Activated T-cell treated with anti-CD3 and anti-CD28 coated beads, Interleukin-2, amount 50 U/mL, for 1 hour (primary cell): ENCODE measurements around the gene PRCD.
"Not testable (repeated sequence)": the region's sequence is repeated elsewhere in the genome, so short reads cannot be mapped to it uniquely, and the experiment has no call there.

ENCODE experiments used
- DNase-seq: peaks from one replicate; pipeline ENCODE4 v3.0.0-alpha.2; 2020

Gene PRCD

DNA sequence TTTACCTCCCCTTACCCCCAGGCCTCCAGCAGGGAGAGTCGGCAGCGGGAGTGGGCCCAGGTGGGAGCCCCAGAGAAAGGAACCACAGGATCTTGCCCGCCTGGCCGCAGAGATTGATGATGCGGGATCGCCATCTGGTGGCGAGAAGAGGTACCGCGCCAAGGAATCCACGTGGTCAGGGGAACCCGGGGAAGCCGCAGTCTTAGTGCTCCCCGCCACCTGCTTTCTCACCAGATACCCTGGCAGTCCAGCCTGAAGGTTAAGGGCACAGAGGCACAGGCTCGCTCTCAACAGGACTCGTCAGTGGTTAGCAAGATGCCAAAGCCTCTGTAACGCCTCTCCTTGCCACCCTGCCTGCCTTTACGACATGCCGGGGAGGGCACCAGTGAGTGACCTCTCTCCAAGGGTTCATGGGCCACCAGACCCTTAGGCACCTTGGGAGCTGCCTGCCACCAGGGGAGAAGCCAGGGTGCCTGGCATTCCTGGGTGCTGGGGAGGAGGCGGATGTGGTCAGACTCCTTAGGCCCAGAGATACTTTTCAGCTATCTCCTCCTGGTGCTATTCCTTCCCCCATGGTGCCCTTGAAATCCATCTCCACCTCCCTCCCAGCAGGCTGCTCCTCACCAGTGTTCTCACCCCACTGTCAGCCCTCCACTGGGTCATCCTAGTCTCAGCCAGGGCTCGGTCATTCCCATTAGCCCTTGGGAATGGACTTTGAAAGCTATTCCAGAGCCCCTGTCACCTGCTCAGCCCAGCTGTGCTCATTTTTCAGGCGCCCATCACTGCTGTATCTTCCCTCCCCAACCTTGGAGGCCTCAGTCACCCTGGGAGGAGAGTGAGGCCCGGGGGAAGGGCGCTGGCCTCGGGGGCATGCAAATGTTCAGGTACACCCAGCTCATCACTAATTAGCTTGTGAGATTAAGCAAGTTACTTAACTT is 33.2 kb upstream of the PRCD start:
- DNase-seq, result peak; percentile 95

DNA sequence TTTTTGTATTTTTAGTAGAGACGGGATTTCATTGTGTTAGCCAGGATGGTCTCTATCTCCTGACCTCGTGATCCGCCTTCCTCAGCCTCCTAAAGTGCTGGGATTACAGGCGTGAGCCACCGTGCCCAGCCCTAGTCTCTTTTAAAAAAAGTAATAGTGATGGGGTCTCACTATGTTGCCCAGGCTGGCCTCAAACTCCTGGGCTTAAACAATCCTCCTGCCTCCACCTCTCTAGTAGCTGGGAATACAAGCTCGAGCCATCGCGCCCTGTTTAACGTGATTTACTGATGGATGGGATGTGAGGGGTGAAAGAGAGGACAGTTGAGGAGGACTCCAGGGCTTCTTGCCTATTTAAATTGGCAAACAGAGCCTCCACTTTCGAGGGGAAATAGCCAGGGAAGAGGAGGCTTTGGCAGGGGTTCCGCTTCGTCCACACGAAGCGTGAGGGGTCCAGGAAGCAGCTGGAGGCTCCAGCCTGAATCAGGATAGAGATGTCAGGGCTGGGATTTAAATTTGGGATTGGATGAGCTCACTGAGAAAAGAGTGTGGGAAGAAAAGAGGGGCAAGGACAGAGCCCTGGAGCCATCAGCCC is 31.3 kb upstream of the PRCD start:
- not testable (repeated sequence) for DNase-seq

DNA sequence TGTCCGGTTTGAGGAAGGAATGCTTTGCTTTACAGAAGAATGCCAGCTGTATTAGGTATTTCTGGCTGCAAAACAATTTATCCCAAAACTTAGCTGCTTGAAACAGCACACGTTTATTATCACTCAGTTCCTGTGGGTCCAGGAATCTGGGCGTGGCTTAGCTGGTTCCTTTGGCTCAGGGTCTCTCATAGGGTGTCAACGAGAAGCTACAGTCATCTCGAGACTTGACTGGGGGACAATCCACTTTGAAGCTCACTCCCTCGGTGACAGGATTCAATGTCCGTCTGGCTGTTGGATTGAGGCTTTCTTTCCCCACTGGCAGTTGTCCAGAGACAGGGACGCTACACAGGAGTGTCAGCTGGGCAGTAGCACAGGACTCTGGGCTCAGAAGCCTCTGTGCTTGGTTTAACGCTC is 29.0 kb upstream of the PRCD start:
- no peak for DNase-seq

DNA sequence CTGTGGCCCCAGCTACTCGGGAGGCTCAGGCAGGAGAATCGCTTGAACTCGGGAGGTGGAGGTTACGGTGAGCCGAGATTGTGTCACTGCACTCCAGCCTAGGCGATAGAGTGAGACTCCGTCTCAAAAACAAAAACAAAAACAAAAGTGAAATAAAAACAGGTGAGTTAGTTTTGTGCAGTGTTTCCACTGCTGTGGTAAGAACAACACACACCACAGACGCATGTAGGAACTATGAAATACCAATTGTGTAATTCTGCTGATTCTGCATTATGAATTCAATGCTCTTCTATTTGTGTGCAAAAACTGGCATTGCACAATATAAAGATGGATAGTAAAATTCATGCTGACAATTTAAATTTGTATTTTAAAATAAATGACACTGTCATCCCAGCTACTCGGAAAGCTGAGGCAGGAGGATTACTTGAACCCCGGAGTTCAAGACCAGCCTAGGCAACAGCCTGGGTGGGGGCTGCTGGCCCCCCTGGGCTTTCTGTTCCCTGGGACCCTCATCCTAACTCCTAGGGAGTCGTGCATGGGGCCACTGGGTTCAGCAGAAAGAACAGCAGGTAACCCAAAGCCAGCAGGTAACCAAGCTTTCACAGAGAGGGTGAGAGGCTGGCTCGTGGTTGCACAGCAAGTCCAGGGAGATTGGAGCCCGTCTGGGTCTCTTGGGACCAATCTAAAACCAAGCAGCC is 28.0 kb upstream of the PRCD start:
- DNase-seq, result no peak

DNA sequence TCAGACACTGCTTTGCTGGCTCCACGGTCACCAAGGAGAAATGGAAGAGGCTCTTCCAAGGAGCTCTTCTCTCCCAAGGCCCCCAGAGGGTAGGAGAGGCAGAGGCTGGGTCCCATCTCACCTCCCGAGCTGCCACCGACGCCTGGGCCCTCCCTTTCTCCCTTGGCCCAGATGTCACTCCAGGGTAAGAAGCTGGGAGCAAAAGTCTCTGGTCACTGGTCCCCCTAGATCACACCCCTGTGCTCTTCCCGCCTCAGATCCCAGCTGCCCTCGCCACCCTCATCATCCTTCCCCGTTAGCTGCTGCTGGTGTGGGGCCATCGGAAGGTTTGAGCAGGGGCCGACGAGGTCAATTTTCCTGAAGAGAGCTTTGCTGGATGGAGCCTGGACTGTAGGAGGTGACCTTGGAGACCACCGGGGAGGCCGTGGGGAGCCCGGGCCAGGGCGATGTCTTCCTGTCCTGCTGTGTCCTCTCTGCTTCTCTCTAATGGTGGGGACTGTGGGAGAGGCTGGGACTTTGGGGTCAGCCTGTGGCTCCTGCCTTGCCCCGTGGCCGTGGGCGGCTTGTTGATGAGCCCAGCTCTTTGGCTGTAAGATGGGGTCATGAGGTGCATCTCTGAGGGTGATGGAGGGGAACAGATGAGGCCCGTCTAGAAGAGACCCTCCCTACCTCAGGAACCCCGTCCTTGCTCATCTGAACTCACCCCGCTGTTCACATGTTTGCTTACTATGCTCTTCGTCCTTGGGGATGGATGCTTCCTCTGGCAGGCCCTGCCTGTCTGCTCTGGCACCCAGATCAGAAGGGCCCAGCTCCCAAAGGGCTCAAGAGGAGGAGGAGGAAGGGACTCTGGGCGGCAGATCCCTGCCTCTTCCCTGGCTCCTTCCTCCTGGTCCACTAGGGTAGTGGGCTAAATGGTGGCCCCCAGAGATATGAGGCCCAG is 27.2 kb upstream of the PRCD start:
- DNase-seq, result no peak

DNA sequence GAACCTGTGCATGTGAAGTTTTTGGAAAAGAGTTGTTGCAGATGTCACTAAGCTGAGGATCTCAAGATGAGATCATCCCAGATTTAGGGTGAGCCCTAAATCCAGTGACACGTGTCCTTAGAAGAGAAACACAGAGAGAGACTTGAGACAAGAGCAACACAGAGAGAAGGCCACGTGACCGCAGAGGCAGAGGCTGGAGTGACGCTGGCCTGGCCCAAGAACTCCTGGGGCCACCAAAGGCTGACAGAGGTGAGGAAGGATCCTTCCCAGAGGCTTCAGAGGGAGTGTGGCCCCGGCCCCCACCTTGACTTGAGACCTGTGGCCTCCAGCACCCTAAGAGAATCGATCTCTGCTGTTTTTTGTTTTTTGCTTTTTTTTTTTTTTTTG is 26.5 kb upstream of the PRCD start:
- DNase-seq, result no peak

DNA sequence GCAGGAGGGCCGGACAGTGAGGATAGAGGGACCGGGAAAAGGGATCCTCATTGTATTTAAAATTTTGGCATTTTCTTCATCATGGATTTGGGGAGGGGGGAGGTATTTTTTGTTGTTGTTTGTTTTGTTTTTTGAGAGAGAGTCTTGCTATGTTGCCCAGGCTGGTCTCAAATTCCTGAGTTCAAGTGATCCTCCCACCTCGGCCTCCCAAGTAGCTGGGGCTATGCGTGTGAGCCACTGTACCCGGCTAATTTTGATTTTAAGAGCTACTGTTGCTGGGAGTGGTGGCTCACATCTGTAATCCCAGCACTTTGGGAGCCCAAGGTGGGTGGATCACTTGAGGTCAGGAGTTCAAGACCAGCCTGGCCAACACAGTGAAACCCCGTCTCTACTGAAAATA is 25.5 kb upstream of the PRCD start:
- not testable (repeated sequence) for DNase-seq

DNA sequence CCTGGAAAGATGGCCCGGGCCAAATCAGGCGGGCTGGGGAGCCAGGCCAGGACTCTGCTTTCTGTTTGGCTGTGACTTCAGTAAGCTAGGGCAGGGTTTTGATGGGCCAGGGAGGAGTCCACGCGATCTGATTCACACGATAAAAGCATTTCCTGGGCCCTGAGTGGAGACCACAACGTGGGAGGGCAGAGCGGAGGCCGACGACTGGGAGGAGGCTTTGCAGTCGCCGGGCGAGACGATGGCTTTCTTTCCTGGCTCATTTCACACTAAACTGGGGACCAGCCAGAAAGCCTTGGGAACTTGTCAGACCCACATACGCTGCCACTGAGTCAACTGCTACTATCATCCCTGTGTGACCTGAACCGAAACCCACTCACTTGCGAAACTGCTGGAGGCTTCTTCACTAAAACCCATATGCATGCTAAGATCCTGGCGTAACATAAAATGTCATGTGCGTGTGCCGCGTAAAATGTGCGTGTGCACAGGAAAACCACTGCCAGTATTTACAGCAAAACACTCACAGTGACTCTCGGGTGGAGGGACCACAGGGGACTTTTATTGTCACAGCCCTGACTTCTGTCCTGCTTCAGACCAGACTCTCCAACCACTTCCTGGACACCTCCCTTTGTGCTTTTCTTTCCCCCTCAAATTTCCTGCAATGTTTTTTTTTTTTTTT is 24.4 kb upstream of the PRCD start:
- DNase-seq, result peak; percentile 81

DNA sequence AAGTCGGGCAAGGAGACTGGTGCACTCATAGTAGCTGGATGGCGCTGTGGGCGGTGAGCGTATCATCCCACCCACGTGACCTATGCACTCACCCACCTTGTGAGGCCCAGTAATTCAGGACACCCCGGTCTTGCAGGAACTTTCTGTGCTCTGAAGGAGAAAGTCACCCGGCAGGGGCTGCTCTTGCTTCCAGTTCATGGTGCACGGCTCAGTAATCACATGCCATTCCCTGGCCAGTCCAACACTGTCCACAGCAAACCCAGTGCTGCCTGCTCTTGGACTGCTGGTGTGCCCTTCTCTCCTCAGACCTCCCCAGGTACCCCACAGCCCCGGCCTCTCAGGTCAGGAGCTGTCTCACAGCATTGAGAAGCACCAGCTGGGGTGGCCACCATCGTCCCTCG is 22.2 kb upstream of the PRCD start:
- no peak for DNase-seq

DNA sequence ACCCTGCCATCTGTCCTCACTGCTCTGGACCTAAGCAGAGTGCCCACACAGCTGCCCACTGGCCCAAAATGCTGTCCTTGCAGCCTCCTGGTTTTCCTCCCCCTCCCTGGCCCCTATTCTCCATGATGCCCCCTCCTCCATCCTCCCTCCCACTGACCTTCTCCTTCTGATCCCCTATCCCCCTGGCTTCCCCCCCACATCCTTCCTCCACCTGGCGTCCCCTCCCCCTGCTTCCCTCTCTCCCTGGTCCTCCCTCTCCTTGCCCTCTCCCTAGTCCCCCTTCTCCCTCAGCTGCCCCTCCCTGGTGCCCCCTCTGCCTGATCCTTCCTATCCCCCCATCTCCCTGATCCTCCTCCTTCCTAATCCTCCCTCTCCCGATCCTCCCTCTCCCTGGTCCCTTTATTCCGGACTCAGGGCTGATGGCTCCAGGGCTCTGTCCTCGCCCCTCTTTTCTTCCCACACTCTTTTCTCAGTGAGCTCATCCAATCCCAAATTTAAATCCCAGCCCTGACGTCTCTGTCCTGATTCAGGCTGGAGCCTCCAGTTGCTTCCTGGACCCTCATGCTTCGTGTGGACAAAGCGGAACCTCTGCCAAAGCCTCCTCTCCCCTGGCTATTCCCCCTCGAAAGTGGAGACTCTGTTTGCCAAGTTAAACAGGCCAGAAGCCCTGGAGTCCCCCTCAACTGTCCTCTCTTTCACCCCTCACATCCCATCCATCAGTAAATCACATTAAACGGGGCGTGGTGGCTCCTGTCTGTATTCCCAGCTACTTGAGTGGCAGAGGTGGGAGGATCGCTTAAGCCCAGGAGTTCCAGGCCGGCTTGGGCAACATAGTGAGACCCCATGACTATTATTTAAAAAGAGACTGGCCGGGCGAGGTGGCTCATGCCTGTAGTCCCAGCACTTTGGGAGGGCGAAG is 20.5 kb upstream of the PRCD start:
- no peak for DNase-seq

DNA sequence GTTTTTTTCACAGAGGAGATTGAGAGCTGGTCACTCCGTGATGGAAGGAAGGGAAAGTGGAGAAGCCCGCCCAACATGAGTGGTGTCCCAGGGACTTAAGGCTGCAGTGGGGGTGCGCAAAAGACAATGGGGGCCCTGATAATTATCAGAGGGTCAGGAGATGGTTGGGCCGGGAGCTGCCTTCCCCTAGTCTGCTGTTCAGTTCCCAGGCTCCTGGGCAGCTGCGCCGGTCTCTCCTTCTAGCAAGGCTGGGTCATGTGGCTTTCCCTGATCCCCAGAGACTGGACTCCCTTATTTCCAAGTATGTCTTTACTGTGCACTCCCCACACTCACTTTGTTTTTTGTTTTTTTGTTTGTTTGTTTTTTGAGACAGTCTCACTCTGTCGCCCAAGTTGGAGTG is 18.6 kb upstream of the PRCD start:
- DNase-seq, result no peak

DNA sequence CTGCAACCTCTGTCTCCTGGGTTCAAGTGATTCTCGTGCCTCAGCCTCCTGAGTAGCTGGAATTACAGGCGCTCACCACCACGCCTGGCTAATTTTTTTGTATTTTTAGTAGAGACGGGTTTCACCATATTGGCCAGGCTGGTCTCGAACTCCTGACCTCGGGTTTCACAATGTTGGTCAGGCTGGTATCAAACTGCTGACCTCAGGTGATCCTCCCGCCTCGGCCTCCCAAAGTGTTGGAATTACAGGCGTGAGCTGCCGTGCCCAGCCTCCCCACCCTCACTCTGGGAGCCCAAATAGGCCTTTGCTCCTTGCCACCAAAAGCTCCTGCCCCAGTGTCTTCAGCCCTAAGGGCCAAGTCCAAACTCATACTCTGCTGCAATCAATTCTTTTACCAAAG is 18.2 kb upstream of the PRCD start:
- not testable (repeated sequence) for DNase-seq

DNA sequence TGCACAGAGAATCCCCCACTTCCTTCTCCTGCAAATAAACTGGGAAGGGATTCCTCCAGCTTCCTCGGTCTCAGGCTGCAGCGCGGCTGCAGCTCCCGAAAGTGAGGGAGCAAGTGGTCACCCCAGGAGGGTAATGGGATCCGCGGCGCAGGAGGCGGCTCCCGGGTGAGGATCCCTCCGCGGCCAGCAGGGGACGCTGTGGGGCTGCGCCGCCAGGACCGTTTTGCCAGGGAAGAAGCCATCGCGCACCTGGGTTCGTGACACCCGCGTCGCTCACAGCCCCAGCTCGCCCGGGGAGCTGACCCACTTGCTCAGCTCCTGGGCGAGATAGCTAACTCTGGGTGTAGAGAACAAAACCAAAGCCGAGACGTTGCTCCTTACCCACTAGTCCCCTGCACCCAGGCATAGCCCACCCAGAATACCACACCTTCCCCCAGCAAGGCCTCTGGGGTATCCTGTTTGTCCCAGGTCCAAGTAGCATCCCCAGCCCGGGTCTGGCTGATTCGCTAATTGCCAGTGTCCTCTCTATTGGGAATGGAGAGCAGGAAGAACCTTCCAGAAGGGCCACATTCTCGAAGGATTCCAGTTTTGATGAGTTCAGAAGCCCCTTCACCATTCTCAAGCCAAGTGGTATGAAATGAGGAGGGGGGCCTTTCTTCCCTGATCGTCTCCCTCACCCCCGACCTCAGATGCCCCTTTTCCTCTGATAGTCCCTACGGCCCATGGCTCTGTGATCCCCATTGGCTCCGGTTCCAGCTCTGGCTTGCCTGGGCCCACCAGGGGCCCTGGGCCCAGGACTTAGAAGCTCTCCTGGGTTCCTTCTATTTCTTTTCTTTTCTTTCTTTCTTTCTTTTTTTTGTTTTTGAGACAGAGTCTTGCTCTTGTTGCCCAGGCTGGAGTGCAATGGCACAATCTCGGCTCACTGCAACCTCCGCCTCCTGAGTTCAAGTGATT is 16.5 kb upstream of the PRCD start:
- DNase-seq, result peak; percentile 88

DNA sequence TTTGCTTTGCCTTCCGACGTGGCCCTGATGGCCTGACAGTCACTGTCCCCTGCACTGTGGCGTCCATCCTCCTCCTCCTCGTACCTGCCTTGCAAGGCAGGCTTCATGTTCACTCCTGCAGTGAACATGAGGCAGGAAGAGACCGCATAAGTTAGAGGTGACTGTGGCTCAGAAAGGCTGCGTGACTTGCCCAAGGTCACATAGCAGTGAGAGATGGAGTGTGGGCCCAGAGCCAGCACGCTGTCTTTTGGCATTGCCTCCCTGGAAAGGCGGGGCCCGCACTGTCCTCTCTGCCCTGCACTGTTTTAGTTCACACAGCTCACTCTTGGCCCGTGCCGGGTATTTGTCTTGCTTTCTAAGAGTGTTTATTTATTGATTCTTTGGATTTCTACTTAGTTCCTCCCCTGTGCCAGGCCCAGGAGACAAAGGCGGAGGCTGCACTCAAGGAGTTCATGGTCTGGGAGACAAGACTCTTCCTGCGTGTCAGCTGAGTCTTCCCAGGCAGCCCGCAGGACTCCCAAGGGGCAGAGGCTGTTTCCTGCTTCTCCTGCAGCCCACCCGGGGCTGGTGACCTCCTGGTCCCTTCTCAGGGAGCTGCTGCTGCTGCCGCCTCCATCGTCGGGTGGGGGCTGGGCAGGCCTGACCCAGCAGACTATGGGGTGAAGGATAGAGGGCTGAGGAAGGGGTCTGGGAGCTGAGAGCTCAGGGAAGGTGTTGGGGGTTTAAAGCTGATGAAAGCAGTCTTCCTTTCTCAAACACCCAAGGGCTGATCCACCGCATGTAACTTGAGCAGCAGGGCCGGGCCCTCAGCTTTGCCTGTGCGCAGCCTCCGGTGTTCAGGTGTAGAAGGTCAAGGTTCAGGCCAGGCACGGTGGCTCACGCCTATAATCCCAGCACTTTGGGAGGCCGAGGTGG is 15.0 kb upstream of the PRCD start:
- no peak for DNase-seq

DNA sequence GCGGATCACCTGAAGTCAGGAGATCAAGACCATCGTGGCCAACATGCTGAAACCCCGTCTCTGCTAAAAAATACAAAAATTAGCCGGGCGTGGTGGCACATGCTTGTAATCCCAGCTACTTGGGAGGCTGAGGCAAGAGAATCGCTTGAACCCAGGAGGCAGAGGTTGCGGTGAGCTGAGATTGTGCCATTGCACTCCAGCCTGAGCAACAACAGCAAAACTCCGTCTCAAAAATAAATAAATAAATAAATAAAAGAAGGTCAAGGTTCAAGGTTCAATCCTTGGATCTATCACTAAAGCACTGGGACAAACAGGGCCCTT is 14.4 kb upstream of the PRCD start:
- DNase-seq, result not testable (repeated sequence)

DNA sequence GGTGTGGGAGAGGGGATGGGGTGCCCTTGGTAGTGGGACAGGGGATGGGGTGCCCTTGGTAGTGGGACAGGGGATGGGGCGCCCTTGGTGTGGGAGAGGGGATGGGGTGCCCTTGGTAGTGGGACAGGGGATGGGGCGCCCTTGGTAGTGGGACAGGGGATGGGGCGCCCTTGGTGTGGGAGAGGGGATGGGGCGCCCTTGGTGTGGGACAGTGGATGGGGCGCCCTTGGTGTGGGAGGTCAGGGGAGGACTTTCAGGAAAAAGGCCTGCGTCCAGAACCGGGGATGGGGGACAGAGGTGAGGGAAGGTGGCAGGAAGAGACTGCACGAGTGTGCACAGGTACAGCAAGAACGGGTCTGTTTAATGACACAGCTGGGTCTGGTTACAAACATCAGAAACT is 12.8 kb upstream of the PRCD start:
- not testable (repeated sequence) for DNase-seq

DNA sequence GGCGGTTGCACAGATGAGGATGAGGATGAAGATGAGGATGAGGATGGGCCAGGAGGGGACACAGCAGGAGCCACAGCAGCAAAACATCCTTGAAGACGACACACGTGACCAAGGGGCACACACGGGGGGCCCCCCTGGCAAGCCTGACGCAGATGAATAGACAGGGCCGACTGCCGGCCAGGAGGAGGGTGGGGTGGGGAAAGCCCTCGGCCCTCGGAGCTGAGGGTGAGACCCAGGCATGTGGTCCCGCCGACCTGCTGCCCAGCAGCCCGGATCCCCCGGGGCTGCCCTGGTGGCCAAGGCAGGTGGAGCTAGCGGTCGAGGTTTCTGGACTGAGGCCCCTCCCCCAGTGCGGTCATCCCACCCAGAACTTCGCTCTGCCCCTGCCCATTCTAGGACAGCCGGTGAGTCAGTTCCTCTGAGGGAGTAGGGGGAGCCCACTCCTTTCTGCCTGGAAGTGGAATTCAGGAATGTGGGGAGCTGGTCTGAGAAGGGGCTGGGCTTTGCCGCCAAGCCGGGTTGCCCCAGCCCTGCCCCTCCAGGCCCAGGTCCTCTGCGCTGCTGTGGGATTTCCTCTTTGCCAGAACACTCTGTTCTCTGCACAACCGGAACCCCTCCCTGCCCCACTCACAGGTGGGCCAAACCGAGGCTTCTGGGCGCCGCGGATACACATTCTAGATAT is 12.3 kb upstream of the PRCD start:
- DNase-seq, result peak; percentile 53

DNA sequence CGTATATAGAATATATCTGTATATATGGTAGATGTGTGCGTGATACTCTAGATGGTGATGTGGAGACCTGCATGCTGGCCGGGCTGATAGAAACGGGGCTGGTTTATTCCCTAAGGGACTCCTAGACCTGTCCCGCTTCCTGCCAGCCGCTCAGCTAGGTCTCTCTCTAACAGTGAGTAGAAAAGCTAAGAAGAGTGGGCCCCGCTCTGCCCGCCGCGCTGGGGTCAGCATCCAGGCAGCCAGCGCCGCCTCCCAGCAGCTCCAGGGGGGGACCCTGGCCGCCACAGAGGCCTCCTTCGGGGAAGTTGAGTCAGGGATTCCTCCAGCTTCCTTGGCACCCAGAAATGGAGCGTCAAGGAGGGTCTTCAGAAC is 11.7 kb upstream of the PRCD start:
- DNase-seq, result no peak
